HFF-Myc (cell line): ENCODE results near the gene EVC.
A peak's percentile ranks its signal among the peaks of the same experiment; 100 is the strongest.

ENCODE experiments used
- DNase-seq: peaks from one replicate; pipeline ENCODE4 v3.0.0-alpha.2; 2011; ENCODE audit warnings: low read depth; ENCODE audit errors: extremely low read depth
- H3K4me3 ChIP-seq: replicated peaks from 2 replicates; pipeline ENCODE4 v1.5.1; 2011; ENCODE audit warnings: low read depth, mild to moderate bottlenecking, control low read depth, low read length
- CTCF ChIP-seq: IDR thresholded peaks from 2 replicates; pipeline ENCODE4 v1.5.1; 2012; ENCODE audit warnings: mild to moderate bottlenecking, low read depth, low read length, control low read depth; ENCODE audit errors: missing control alignments

EVC gene

GRCh38 chr4:5757954-5758353 lies 47.0 kb downstream of the EVC start:
- no peak for DNase-seq
- no peak for TF ChIP-seq CTCF
- no peak overlapping the region for H3K4me3 ChIP-seq

GRCh38 chr4:5758741-5759140 lies 47.7 kb downstream of the EVC start:
- no peak overlapping the region for H3K4me3 ChIP-seq
- DNase-seq = peak; percentile 88
- TF ChIP-seq CTCF = no peak

GRCh38 chr4:5759236-5760075 lies 48.5 kb downstream of the EVC start:
- H3K4me3 ChIP-seq = no peak overlapping the region
- TF ChIP-seq CTCF = no peak
- no peak for DNase-seq

GRCh38 chr4:5760246-5760645 lies 49.2 kb downstream of the EVC start:
- no peak for TF ChIP-seq CTCF

GRCh38 chr4:5760936-5761480 lies 50.0 kb downstream of the EVC start:
- TF ChIP-seq CTCF = no peak
- no peak for DNase-seq
- H3K4me3 ChIP-seq = no peak overlapping the region

More at GRCh38 chr4:5760246-5760645, 49.2 kb downstream of the EVC start:
- H3K4me3 ChIP-seq = no peak overlapping the region
- no peak for DNase-seq

- no peak for TF ChIP-seq CTCF
- DNase-seq = no peak
- H3K4me3 ChIP-seq = no peak overlapping the region
Measured at GRCh38 chr4:5770051-5770450, 59.0 kb downstream of the EVC start.
